ENCODE results near the gene NEK4.
"Not testable (repeated sequence)": the region's sequence is repeated elsewhere in the genome, so short reads cannot be mapped to it uniquely, and the experiment has no call there.

Gene NEK4

GRCh38 chr3:52689151-52689550, 81.6 kb downstream of the NEK4 start:
- no peak overlapping the region for H3K27ac Mint-ChIP-seq (ENCODE audit: low read depth)
- H3K9me3 Mint-ChIP-seq, result no peaks in the 10 kb centered on the region
- H3K4me1 Mint-ChIP-seq, result peaks cover 27% of the 10 kb centered on the region
- DNase-seq (ENCODE audit: low spot score in 2 of 2) (no peak), ATAC-seq (replicated peaks; ENCODE audit: extremely low read depth, poor library complexity, severe bottlenecking) (no peak)
- peaks cover 68% of the 10 kb centered on the region for H3K36me3 Mint-ChIP-seq (ENCODE audit: insufficient read depth)
- no peak overlapping the region for H3K4me3 Mint-ChIP-seq
- H3K27me3 Mint-ChIP-seq, result no peaks in the 10 kb centered on the region

- Mint-ChIP-seq H3K27me3 (no peaks in the 10 kb centered on the region), H3K36me3 (ENCODE audit: insufficient read depth) (peaks cover 59% of the 10 kb centered on the region), H3K27ac (ENCODE audit: low read depth) (no peak overlapping the region), H3K9me3 (no peaks in the 10 kb centered on the region), H3K4me3 (no peak overlapping the region), H3K4me1 (peaks cover 21% of the 10 kb centered on the region)
- ATAC-seq (replicated peaks; ENCODE audit: extremely low read depth, poor library complexity, severe bottlenecking) (no peak), DNase-seq (ENCODE audit: low spot score in 2 of 2) (no peak)
Observed at GRCh38 chr3:52688266-52688665, 82.5 kb downstream of the NEK4 start.

GRCh38 chr3:52685709-52686691, 84.7 kb downstream of the NEK4 start, which contains the start of the genes GNL3 and PBRM1:
Gene GNL3 (plus strand): TSS chr3:52686032. CDS start chr3:52686093, 61 bp downstream.
Gene PBRM1 (minus strand): TSS chr3:52685913.
- peaks cover 46% of the 10 kb centered on the region for H3K36me3 Mint-ChIP-seq (ENCODE audit: insufficient read depth)

GRCh38 chr3:52685285-52685708, 85.4 kb downstream of the NEK4 start:
- Mint-ChIP-seq H3K36me3 (ENCODE audit: insufficient read depth) (peaks cover 41% of the 10 kb centered on the region), H3K4me1 (peaks cover 35% of the 10 kb centered on the region), H3K27me3 (no peaks in the 10 kb centered on the region), H3K27ac (ENCODE audit: low read depth) (peak overlapping the region; percentile 93), H3K9me3 (no peaks in the 10 kb centered on the region), H3K4me3 (peak overlapping the region; percentile 89)
- DNase-seq (ENCODE audit: low spot score in 2 of 2) (peak; percentile 45 to 57), ATAC-seq (replicated peaks; ENCODE audit: extremely low read depth, poor library complexity, severe bottlenecking) (peak; percentile 67)

More at GRCh38 chr3:52685709-52686691, 84.7 kb downstream of the NEK4 start, which contains the start of the genes GNL3 and PBRM1:
- Mint-ChIP-seq H3K27me3 (no peaks in the 10 kb centered on the region), H3K4me3 (peak within 1 kb of the TSS; percentile 89), H3K27ac (ENCODE audit: low read depth) (peak within 1 kb of the TSS; percentile 93), H3K9me3 (no peaks in the 10 kb centered on the region), H3K4me1 (peaks cover 32% of the 10 kb centered on the region)
- peak; percentile 77 to 87 for DNase-seq (ENCODE audit: low spot score in 2 of 2)
- ATAC-seq (replicated peaks; ENCODE audit: extremely low read depth, poor library complexity, severe bottlenecking), result peak; percentile 86

GRCh38 chr3:52684184-52684583, 86.6 kb downstream of the NEK4 start:
- Mint-ChIP-seq H3K36me3 (ENCODE audit: insufficient read depth) (peaks cover 35% of the 10 kb centered on the region), H3K27me3 (no peaks in the 10 kb centered on the region), H3K4me3 (no peak overlapping the region), H3K4me1 (peaks cover 45% of the 10 kb centered on the region), H3K27ac (ENCODE audit: low read depth) (no peak overlapping the region), H3K9me3 (no peaks in the 10 kb centered on the region)
- ATAC-seq (replicated peaks; ENCODE audit: extremely low read depth, poor library complexity, severe bottlenecking), result no peak
- DNase-seq (ENCODE audit: low spot score in 2 of 2), result no peak

GRCh38 chr3:52683611-52684010, 87.1 kb downstream of the NEK4 start:
- peaks cover 38% of the 10 kb centered on the region for H3K36me3 Mint-ChIP-seq (ENCODE audit: insufficient read depth)
- H3K27me3 Mint-ChIP-seq, result no peaks in the 10 kb centered on the region
- H3K27ac Mint-ChIP-seq (ENCODE audit: low read depth), result no peak overlapping the region
- H3K9me3 Mint-ChIP-seq, result no peaks in the 10 kb centered on the region
- DNase-seq (ENCODE audit: low spot score in 2 of 2), result no peak
- no peak overlapping the region for H3K4me3 Mint-ChIP-seq
- H3K4me1 Mint-ChIP-seq, result peaks cover 51% of the 10 kb centered on the region
- ATAC-seq (replicated peaks; ENCODE audit: extremely low read depth, poor library complexity, severe bottlenecking), result no peak

GRCh38 chr3:52682016-52682415, 88.7 kb downstream of the NEK4 start:
- no peak for ATAC-seq (replicated peaks; ENCODE audit: extremely low read depth, poor library complexity, severe bottlenecking)
- peaks cover 42% of the 10 kb centered on the region for H3K36me3 Mint-ChIP-seq (ENCODE audit: insufficient read depth)
- H3K27ac Mint-ChIP-seq (ENCODE audit: low read depth), result peak overlapping the region; percentile 8
- H3K27me3 Mint-ChIP-seq, result no peaks in the 10 kb centered on the region
- no peak for DNase-seq (ENCODE audit: low spot score in 2 of 2)
- H3K4me3 Mint-ChIP-seq, result no peak overlapping the region
- peaks cover 51% of the 10 kb centered on the region for H3K4me1 Mint-ChIP-seq
- no peaks in the 10 kb centered on the region for H3K9me3 Mint-ChIP-seq

- peak overlapping the region; percentile 8 for H3K27ac Mint-ChIP-seq (ENCODE audit: low read depth)
- peaks cover 54% of the 10 kb centered on the region for H3K4me1 Mint-ChIP-seq
- H3K36me3 Mint-ChIP-seq (ENCODE audit: insufficient read depth), result peaks cover 44% of the 10 kb centered on the region
- no peaks in the 10 kb centered on the region for H3K27me3 Mint-ChIP-seq
- DNase-seq (ENCODE audit: low spot score in 2 of 2) (no peak), ATAC-seq (replicated peaks; ENCODE audit: extremely low read depth, poor library complexity, severe bottlenecking) (no peak)
- H3K4me3 Mint-ChIP-seq, result no peak overlapping the region
- no peaks in the 10 kb centered on the region for H3K9me3 Mint-ChIP-seq
Observed at GRCh38 chr3:52681596-52681995, 89.1 kb downstream of the NEK4 start.

GRCh38 chr3:52679811-52680210, 90.9 kb downstream of the NEK4 start:
- H3K9me3 Mint-ChIP-seq, result no peaks in the 10 kb centered on the region
- ATAC-seq (replicated peaks; ENCODE audit: extremely low read depth, poor library complexity, severe bottlenecking) (no peak), DNase-seq (ENCODE audit: low spot score in 2 of 2) (no peak)
- peaks cover 53% of the 10 kb centered on the region for H3K4me1 Mint-ChIP-seq
- no peaks in the 10 kb centered on the region for H3K27me3 Mint-ChIP-seq
- H3K27ac Mint-ChIP-seq (ENCODE audit: low read depth), result no peak overlapping the region
- H3K36me3 Mint-ChIP-seq (ENCODE audit: insufficient read depth), result peaks cover 53% of the 10 kb centered on the region
- no peak overlapping the region for H3K4me3 Mint-ChIP-seq

- ATAC-seq (replicated peaks; ENCODE audit: extremely low read depth, poor library complexity, severe bottlenecking), result no peak
- Mint-ChIP-seq H3K36me3 (ENCODE audit: insufficient read depth) (peaks cover 55% of the 10 kb centered on the region), H3K27ac (ENCODE audit: low read depth) (peak overlapping the region; percentile 60), H3K9me3 (no peaks in the 10 kb centered on the region), H3K4me3 (no peak overlapping the region), H3K27me3 (no peaks in the 10 kb centered on the region), H3K4me1 (peaks cover 49% of the 10 kb centered on the region)
- no peak for DNase-seq (ENCODE audit: low spot score in 2 of 2)
Observed at GRCh38 chr3:52679199-52679538, 91.6 kb downstream of the NEK4 start.

GRCh38 chr3:52678265-52679198, 92.2 kb downstream of the NEK4 start:
- Mint-ChIP-seq H3K27me3 (no peaks in the 10 kb centered on the region), H3K36me3 (ENCODE audit: insufficient read depth) (peaks cover 55% of the 10 kb centered on the region), H3K4me1 (peaks cover 49% of the 10 kb centered on the region), H3K4me3 (no peak overlapping the region), H3K9me3 (no peaks in the 10 kb centered on the region), H3K27ac (ENCODE audit: low read depth) (peak overlapping the region; percentile 60)
- DNase-seq (ENCODE audit: low spot score in 2 of 2) (no peak), ATAC-seq (replicated peaks; ENCODE audit: extremely low read depth, poor library complexity, severe bottlenecking) (no peak)

- Mint-ChIP-seq H3K36me3 (ENCODE audit: insufficient read depth) (peaks cover 56% of the 10 kb centered on the region), H3K4me1 (peaks cover 50% of the 10 kb centered on the region)
- ATAC-seq (replicated peaks; ENCODE audit: extremely low read depth, poor library complexity, severe bottlenecking); H3K4me3 Mint-ChIP-seq; DNase-seq (ENCODE audit: low spot score in 2 of 2); H3K27ac Mint-ChIP-seq (ENCODE audit: low read depth); H3K27me3 Mint-ChIP-seq; H3K9me3 Mint-ChIP-seq: not testable (repeated sequence)
Observed at GRCh38 chr3:52676201-52676600, 94.5 kb downstream of the NEK4 start.
